KG1 (cell line): ENCODE data around the gene OR6Y1.

Source experiments
- DNase-seq: peaks from one replicate; lab custom pipeline; 2025; lab: John Stamatoyannopoulos, UW

The OR6Y1 gene, protein sequence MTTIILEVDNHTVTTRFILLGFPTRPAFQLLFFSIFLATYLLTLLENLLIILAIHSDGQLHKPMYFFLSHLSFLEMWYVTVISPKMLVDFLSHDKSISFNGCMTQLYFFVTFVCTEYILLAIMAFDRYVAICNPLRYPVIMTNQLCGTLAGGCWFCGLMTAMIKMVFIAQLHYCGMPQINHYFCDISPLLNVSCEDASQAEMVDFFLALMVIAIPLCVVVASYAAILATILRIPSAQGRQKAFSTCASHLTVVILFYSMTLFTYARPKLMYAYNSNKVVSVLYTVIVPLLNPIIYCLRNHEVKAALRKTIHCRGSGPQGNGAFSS

DNA sequence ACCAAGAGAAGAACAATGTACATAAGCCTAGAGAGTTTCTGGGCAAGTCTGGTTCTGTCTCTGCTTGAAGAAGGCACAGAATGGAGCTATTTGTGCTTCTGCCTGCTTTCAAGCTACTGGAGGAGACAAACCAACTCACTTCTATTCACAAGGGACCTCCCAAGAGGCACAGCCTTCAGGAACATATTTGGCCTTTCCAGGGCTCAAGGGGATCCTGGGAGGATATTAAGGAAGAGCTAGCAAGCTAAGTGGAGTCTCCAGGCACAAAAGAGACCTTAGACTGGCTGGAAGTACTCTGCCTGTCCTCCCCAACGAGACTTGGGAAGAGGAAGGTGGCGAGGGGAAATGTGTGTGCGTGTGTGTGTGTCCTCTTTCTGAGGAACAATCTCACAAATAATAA, at the start of gene OR6Y1:
OR6Y1 (minus strand) TSS at position 54 of the 400 bp plus-strand sequence. CDS start 6,300 bp downstream, outside the sequence.
- no peak for DNase-seq

DNA sequence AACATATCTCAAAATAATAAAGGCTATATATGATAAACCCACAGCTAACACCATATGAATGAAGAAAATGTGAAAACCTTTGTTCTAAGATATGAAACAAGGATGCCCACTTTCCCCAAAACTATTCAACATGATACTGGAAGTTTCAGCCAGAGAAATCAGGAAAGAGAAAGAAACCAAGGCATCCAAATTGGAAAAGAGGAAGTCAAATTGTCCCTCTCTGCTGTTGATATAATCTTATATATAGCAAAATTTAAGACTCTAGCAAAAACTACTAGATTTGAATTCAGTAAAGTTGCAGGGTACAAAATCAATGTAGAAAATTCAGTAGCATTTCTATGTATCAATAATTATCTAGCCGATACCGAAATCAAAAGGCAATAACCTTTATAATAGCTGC, 46.5 kb upstream of the OR6Y1 start:
- no peak for DNase-seq

DNA sequence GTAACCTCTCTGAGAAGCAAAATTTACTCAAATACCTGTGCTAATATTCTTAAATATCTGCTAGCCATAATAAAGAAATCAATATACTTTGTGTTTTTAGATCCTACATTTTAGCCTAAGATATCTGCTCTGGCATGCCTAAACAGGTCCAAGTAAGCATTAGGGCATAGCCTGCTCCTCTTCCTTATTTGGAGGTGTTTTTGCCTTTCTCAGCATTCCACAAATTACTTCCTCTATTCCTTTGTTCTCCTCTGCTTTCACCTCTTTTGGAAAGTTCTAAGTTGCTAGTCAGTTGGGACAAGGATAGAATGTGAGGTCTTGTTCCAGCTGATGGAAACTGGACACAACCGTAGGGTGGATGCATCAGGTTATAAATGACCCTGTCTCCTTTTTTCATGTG, 32.7 kb upstream of the OR6Y1 start:
- DNase-seq = no peak

DNA sequence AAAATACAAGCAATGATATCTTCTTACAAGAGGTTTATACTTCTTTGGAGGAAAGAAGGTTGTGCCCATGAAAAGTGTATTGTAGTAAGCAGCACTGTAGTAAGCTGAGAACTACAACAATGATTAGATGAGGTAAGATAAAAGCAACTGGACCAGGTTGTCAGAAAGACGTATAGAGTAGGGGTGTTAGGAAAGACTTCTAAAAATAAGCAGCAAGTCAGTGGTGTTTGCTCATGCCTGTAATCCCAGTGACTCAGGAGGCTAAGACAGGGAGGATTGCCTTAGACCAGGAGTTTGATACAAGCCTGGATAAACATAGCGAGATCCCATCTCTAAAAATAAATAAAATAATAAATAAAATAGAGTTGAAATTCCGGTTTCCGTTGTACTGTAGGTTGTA, 29.8 kb upstream of the OR6Y1 start:
- DNase-seq = no peak

DNA sequence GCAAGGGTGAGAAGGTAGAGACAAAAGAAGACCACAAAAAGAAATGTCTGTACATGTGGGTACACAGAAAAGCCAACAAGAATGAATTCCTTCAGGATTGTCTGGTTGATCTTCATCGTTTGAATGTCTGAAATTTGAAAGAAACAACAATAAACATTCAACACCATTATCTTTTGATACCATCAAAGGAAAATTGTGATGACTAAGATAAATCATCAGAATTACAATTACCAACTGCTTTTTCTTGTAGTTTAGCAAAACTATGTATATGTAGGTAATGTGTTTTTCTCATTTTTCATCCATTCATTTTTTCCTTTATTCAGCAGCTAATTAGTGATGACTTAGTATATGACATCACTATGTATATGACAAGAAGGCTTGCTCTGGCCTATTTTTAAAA, 25.5 kb upstream of the OR6Y1 start, which contains the start of gene OR10X1:
OR10X1 (minus strand) TSS at position 167 of the 400 bp plus-strand sequence; CDS start at position 167, 0 bp downstream.
- no peak for DNase-seq

DNA sequence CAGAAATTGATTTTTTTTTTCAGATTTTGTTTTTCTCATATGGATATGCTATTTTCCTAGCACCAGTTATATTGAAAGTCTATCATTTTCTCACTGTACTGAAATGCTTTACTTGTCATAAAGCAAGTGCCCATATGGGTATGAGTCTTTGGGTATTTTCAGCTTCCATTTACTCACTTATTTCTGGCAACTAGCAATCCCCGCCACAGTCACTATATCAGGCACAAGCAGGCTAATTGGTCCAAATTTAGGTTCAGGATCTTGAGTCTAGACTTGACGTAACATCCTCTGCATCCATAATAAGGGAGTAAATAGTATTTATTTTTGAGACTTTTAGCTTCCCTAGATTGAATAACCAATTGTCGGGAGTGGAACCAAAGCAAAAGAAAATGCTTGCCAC, 23.4 kb upstream of the OR6Y1 start:
- no peak for DNase-seq

DNA sequence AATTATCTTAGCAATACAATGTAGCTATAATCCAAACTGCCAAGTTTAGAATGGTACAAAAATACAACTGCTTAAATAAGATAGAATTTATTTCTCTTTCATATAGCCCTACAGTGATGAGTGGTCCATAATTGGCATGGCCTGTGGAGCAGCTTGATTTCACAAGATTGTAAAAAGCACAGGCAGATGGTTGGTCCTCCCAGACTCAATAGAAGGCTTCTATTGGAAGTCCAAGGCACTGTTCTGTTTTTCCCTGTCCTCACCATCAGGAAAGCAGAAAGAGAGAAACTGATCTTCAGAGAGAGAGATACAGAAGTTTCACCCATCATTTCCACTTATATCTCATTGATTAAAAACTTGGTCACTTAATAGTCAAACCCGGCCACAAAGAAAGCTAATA, 18.0 kb upstream of the OR6Y1 start:
- DNase-seq = no peak

DNA sequence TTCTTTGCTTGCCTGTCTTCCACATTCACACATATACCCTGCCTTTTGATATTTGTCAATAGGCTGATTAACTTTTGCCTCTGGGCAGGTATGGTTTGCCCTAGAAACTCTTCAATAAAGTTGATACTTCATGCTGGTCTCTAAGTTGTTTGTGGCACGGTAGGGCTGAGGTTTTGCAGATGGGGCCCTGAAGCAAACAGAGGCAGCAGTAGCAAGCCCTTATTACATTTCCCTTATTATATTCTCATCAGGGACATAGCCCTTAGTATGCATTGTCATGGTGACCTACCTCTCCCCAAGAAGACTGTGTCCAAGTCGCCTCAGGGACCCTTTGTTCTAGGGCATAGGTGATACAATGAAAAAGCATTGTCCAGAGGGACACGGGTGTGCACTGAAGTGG, 16.3 kb upstream of the OR6Y1 start, which contains the start of gene OR6P1:
OR6P1 (minus strand) TSS at position 101 of the 400 bp plus-strand sequence. CDS start 6,976 bp downstream, outside the sequence.
- no peak for DNase-seq

DNA sequence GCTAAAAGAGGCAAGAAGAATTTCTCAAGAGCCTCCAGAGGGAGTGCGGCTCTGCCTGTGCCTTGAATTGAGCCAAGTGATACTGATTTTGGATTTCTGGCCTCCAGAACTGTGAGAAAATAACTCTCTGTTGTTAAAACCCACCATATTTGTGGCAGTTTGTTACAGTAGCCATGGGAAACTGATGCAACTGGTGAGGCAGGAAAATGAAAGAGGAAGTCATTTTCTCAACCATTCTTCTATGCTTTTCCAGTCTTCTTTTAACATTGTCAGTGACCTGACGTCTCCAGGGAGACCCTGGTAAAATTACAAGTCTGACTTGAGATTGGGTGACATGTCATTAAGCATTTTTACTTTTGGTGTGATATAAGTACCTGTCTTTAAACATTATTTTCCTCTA, 10.4 kb upstream of the OR6Y1 start:
- peak; percentile 4 for DNase-seq

DNA sequence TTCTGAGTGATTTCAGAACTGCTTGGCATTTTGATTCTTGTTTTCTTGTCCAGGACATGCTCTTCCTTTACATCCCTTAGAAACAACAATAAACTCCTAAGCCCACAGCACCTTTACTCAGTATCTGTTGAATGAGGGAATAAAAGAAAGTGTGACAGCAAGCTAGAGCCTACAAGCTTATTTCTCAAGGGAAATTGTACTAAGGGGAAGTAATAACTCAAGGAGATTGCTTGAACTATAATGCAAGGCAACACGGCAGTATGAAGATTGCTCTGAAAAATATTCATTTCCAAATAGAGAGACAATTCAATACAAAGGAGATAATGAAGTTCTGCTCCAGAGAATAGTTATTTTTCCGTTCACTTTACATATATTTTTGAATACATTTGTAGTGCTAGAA, 9.6 kb upstream of the OR6Y1 start:
- peak; percentile 20 for DNase-seq

DNA sequence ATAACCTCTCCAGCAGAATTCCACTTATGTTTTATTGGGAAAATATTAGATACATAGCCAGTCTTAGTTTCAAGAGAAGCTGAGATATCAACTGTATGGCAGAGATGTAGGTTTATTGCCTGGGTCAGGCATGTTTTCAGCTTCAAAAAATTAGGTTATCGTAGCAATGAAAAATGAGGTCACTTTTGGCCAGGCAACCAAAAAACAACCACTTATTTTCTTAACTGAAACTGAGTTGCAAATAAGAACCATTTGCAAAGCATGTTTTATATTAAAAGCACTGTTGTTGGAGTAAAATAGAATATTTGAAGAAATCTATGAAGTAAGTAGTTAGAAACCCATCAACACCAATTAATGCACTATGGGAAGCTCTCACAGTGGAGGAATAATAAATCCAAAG, 5.5 kb upstream of the OR6Y1 start:
- DNase-seq = no peak

DNA sequence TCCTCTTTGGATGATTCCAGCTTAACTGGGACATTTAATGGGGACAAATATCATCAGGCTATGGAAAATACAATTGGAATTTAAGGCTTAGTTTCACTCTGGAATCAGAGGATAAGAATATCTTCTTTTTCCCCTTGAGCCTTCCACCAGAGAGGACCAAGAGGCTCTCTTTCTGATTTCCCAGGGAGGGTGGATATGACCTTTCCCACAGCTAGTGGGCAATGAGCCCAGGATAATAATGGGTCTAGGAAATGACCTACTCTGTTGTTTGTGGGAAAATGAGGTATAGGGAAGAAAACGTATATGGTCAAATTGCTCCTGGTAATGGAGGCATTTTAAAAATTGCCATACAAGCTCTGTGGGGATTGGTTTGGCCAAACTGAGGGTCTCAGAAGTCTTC, 1.9 kb downstream of the OR6Y1 start:
- no peak for DNase-seq

DNA sequence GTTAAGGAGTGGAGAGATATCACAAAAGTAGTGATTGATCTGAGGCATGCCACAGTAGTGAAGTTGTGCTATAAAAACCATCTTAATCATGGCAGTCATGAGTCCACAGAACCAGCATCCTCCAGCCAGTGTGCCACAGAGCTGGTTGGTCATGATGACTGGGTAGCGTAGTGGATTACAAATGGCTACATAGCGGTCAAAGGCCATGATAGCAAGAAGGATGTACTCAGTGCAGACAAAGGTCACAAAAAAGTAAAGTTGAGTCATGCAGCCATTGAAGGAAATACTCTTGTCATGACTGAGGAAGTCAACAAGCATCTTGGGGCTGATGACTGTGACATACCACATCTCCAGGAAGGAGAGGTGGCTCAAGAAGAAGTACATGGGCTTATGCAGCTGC, 6.7 kb downstream of the OR6Y1 start:
- DNase-seq = no peak

DNA sequence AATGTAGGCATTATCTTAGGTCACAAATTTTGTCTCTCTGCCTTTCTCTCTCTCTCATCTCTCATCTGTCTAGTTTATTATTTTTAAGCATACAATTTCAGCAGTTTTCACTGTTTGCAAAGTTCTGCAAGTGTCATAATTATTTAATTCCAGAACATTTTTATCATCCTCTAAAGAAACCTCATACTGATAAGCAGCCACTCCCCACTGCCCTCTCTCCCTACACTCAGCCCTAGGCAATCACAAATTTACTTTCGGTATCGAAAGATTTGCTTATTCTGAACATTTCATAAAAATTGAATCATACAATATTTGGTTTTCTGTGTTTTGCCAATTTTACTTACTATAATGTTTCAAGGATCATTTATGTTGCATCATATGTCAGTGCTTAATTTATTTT, 16.6 kb downstream of the OR6Y1 start:
- no peak for DNase-seq

DNA sequence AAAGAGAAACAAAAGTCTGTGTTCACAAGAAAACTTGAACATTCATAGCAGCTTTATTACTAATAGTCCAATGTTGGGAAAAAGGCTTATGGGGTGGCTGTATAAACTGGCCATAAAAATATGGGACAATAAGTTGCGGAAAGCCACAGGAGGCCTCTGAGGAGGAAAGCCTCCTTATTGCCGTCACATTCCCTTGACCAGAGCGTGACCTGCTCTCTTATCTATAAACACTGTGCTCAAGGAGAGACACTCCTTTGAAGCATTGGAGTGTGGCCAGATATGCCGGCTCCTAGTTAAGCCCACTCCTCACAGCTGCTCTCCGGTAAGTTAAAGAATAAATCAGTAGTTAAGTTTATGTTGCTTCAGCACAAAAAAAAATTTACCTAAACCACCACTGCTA, 19.7 kb downstream of the OR6Y1 start:
- no peak for DNase-seq

DNA sequence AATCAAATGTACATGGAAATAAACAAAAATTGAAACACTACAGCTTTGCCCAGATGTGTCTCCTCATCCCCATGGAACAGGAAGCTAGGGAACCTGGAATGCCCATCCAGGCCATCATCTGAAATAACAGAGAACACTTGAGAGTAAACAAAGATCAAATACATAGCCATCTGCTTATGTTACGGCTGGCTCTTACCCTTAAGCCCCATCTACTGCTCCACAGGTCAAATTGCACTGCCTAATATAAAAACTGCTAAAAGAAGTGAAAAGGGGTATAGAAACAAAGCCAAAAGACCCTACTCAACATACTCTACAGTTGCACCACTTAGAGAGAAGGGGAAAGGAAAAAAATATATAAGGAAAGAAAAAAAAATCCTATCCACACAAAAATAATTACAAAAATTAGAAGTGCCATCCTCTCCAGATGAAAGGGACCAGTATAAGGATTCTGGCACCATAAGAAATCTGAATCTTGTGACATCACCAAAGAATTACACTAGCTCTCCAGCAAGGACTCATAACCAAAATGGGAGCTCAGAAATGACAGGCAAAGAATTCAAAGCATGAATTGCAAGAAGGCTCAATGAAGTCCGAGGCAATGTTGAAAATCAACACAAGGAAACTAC, 26.9 kb downstream of the OR6Y1 start:
- DNase-seq = no peak

DNA sequence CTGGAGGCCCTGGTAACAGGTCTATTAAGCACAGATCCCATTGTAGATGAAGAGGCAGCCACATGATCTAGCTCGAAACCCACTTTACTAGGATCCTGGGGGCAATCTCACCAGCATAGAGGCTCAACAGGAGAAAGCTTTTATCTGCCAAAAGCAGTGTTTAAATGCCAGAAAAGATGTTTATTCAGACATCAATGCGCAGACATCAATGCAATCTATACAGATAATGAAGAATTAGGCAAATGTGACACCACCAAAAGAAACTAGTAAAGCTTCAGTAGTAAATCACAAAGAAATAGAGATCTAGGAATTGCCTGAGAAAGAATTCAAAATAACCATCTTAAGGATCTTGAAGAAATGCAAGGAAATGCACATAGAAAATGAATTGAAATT, 32.5 kb downstream of the OR6Y1 start:
- no peak for DNase-seq

DNA sequence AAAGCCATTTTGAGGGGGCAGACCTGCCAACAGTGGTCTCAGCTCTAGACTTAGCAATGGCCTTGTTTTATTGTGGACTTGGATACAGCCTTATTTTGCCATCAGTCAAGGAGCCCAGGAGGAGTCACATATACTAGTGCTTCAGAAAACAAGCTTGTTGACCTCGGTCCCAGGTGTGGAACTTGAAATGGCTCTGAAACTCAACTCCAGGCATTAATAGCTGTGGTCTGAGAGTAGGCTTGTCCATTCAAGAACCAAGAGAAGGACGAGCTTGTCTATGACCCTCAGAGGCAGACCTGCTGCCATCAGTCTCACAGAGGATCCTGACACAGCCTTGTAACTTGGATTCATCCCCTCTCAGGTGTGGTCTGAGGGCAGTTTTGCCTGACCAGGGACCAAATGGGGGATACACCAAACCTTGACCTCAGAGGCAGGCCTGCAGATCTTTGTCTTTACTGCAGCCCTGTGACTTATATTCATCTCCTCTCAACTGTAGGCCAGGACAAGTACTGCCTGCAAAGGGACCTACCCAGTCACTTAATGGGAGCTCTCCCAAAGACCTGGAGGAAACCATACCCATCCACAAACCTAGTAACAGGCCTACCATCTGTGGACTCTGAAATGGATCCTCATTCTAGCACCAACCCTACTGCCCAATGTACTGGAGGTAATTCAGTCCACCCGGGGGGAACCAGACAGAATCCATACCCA, 33.1 kb downstream of the OR6Y1 start:
- DNase-seq = no peak

DNA sequence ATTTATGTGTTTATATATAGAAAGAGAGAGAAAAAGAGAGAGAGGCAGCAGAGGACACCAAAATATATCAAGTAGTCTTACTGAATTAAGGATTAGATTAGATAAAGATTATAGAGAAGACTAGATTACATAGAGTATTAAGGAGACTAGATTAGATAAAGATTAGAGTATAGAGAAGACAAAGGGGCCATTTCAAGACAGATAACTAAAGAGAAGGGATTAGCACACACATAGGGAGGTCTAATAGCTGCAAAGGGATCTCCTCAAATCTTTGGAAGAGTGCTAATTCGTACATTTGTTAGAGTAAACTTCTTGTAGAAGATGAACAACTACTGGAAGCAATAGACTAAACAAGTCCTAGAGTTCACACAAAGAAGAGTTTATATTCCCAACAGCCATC, 34.2 kb downstream of the OR6Y1 start:
- DNase-seq = no peak

DNA sequence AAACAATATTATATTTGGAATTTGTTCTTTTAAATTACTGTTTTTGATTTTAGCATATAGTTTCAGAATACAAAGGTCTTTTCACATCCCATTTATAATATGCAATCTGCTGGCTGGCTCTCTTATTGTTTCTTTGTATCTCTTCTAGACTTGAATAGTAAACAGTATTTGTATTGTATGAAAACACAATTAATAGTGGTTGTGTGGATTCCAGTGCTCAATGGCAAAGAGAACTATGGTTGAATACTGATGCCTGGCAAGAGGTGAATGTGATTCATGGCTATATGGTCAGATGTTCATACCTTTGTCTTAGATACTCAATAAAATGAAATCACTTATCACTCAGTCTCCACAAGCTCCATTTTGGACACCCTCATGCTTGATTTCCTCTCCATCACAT, 37.2 kb downstream of the OR6Y1 start:
- DNase-seq = no peak

DNA sequence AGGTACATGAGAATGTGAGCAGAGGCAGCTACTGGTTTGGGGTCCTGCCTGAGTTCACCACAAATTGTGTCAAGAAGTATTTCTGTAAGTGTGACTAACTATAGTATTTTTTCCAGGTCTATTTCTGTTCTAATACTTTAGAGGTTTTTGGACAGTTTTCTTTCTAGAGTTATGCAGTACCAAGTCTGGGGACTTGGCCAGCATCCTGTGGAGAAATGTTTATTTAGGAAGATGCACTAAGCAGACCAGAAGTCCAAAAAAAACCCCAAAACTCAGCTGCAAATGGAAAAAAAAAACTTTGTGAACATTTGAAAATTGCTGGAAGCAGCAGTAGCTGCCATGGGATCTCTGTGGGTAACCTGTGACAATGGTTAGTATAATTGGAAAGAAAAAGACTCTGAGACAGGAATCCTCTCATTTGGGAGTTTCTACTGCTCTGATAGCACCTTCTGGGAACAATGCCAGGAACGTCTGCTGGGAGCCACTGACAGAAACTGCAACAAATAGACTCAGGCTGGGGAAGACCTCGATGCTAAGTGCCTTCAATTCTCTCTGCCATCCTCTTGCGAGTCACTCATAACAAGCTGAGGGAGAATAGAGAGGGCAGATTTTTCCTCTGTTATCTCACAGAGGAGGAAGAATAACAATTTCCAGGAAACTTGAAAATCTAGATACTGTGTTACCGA, 44.6 kb downstream of the OR6Y1 start:
- no peak for DNase-seq

DNA sequence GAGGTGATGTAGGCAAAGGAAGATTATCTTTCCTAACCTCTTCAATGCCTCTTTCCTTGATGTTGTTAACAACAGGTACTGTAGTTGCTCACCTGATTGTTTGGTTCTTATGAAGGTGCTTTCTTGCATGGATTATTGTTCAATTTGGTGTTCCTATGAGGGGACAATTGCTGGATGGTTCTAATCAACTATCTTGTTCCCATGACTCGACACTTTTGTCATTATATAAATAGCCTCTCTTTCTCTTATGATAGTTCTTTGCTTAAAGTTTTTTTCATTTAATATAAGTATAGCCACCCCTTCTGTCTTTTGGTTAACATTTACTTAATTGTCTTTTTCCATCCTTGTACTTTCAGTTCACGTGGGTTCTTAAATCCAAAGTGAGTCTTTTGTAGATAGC, 46.7 kb downstream of the OR6Y1 start:
- DNase-seq = no peak
